HG03342 (cell line): Measurements from ENCODE around the gene BRSK2.

Source experiments
- ATAC-seq: cut with Tn5 transposase; IDR thresholded peaks from one replicate; pipeline ENCODE4 v1.9.1; 2021; ENCODE audit warnings: mild to moderate bottlenecking, moderate library complexity; ENCODE audit not compliant: unreplicated experiment

The BRSK2 gene

GRCh38 chr11:1491379-1491778 lies 101.6 kb downstream of the BRSK2 start:
- no peak for ATAC-seq

GRCh38 chr11:1493650-1494244 lies 104.0 kb downstream of the BRSK2 start:
- ATAC-seq: no peak

GRCh38 chr11:1494650-1495049 lies 104.9 kb downstream of the BRSK2 start:
- ATAC-seq: no peak

GRCh38 chr11:1496091-1496760 lies 106.5 kb downstream of the BRSK2 start:
- ATAC-seq: no peak

GRCh38 chr11:1496761-1497095 lies 107.0 kb downstream of the BRSK2 start:
- no peak for ATAC-seq

- no peak for ATAC-seq
Measured at GRCh38 chr11:1497600-1497999, 107.9 kb downstream of the BRSK2 start.

GRCh38 chr11:1498262-1498661 lies 108.5 kb downstream of the BRSK2 start:
- no peak for ATAC-seq

- no peak for ATAC-seq
Measured at GRCh38 chr11:1499261-1499890, 109.6 kb downstream of the BRSK2 start.

GRCh38 chr11:1499899-1500298 lies 110.2 kb downstream of the BRSK2 start:
- ATAC-seq: no peak

GRCh38 chr11:1500466-1501420 lies 111.0 kb downstream of the BRSK2 start:
- ATAC-seq: no peak

- no peak for ATAC-seq
Measured at GRCh38 chr11:1501421-1502167, 111.9 kb downstream of the BRSK2 start.

GRCh38 chr11:1502168-1502953 lies 112.6 kb downstream of the BRSK2 start:
- ATAC-seq: no peak

- ATAC-seq: no peak
Measured at GRCh38 chr11:1502954-1503707, 113.4 kb downstream of the BRSK2 start.

GRCh38 chr11:1503708-1504104 lies 114.0 kb downstream of the BRSK2 start:
- no peak for ATAC-seq

GRCh38 chr11:1504138-1504537 lies 114.4 kb downstream of the BRSK2 start:
- ATAC-seq: no peak

GRCh38 chr11:1504581-1505290 lies 115.0 kb downstream of the BRSK2 start:
- ATAC-seq: no peak

- no peak for ATAC-seq
Measured at GRCh38 chr11:1505480-1505879, 115.7 kb downstream of the BRSK2 start.

- ATAC-seq: no peak
Measured at GRCh38 chr11:1506981-1507380, 117.2 kb downstream of the BRSK2 start.
